Endodermal cell (in vitro differentiated cells): Measurements from ENCODE around the gene MRRF. TPM values are rescaled to one million over a fixed set of nuclear protein-coding genes. Genes with fewer than 3 reads are reported as not detected.
A peak's percentile ranks its signal among the peaks of the same experiment; 100 is the strongest.

Experiments used
- DNase-seq: peaks from one replicate; pipeline ENCODE4 v3.0.0-alpha.2; 2017
- H3K27ac ChIP-seq: 2 replicates; pipeline ENCODE4 v1.5.1; 2013; ENCODE audit warnings: mild to moderate bottlenecking, low read depth, low read length, moderate library complexity
- H3K27me3 ChIP-seq: 2 replicates; pipeline ENCODE4 v1.6.1; 2013; ENCODE audit warnings: mild to moderate bottlenecking, low read length, moderate library complexity; ENCODE audit not compliant: insufficient read depth, control insufficient read depth, poor library complexity, severe bottlenecking
- H3K36me3 ChIP-seq: 2 replicates; pipeline ENCODE4 v1.7.0; 2013; ENCODE audit warnings: mild to moderate bottlenecking, low read length, moderate library complexity; ENCODE audit not compliant: control insufficient read depth, insufficient read depth
- H3K4me1 ChIP-seq: one replicate; pipeline ENCODE4 v1.7.0; 2013; ENCODE audit warnings: low read length; ENCODE audit not compliant: control insufficient read depth, insufficient read depth
- H3K4me3 ChIP-seq: 2 replicates; pipeline ENCODE4 v1.5.1; 2013; ENCODE audit warnings: mild to moderate bottlenecking, low read length, moderate library complexity
- H3K9ac ChIP-seq: 2 replicates; pipeline ENCODE4 v1.6.1; 2013; ENCODE audit warnings: mild to moderate bottlenecking, low read length, moderate library complexity; ENCODE audit not compliant: poor library complexity, severe bottlenecking; ENCODE audit errors: extremely low read depth
- H3K9me3 ChIP-seq: 2 replicates; pipeline ENCODE4 v1.6.1; 2013; ENCODE audit warnings: mild to moderate bottlenecking, low read length, moderate library complexity; ENCODE audit not compliant: control insufficient read depth
- H3K27ac Mint-ChIP-seq: 2 replicates; pipeline ENCODE4 v1.8.0; 2020; ENCODE audit warnings: mixed read lengths
- H3K27me3 Mint-ChIP-seq: 2 replicates; pipeline ENCODE4 v1.8.0; 2021; ENCODE audit warnings: mild to moderate bottlenecking, mixed read lengths; ENCODE audit not compliant: insufficient read depth
- H3K36me3 Mint-ChIP-seq: 2 replicates; pipeline ENCODE4 v1.8.0; 2020; ENCODE audit warnings: low read depth, mixed read lengths
- H3K4me1 Mint-ChIP-seq: 2 replicates; pipeline ENCODE4 v1.8.0; 2020; ENCODE audit warnings: mixed read lengths
- H3K4me3 Mint-ChIP-seq: 2 replicates; pipeline ENCODE4 v1.8.0; 2020; ENCODE audit warnings: mild to moderate bottlenecking, moderate library complexity, mixed read lengths
- H3K9me3 Mint-ChIP-seq: 2 replicates; pipeline ENCODE4 v1.8.0; 2020; ENCODE audit warnings: mild to moderate bottlenecking, mixed read lengths
- WGBS, 2 experiments: methylation state at CpG; one replicate each; pipeline versions ENCODE4 v1.1.5 to v1.1.7; 2013; ENCODE audit warnings: missing lambda C conversion rate in 2 of 2, mixed read lengths in 1 of 2; ENCODE audit not compliant: insufficient coverage in 1 of 2, insufficient read length in 1 of 2; 5-methylcytosine and 5-hydroxymethylcytosine counted together
- total RNA-seq, 2 donors: library from RNA; stranded (reverse); fragmentation: NEBNext Ultra II Directional in 1 of 2; extraction: Animal tissue kit (Norgen Biotek cat#: 25700) in 1 of 2; gene quantifications; 2 replicates in 1 of 2; 3 replicates in 1 of 2; pipeline ENCODE4 v1.2.1, GENCODE V29; 2021
- TF ChIP-seq, protein P1 (sequence below): fragments of 200-600 bp; sonication (generic); conservative IDR thresholded peaks from 2 replicates; pipeline ENCODE4 v1.5.0; 2021; ENCODE audit warnings: antibody characterized with exemption, mild to moderate bottlenecking

MRRF gene
- total RNA-seq, 2 donors from 2014 or later = 25.8 to 27.6 TPM

DNA sequence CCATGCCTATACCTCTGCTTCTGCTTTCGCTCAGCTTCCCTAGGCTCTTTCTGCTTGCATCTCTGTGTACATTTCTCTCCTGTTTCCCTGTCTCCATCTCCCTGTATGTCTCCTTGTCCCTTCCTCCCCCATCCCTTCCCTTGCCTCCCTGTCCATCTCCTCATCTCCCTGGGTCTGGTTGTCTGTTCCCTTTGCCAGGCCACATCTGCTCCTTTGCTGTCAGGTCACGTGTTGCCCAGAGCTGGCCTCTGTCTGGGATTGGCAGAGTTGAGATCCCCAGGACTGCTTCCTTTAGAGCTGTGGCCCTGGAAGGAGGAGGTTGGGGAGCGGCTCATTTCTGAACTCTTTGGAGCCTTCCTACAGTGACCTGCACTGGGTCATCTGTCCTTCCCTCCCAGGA, 74.3 kb downstream of the MRRF start:
- no peaks in the 10 kb centered on the region for H3K36me3 ChIP-seq
- no peaks in the 10 kb centered on the region for H3K9me3 ChIP-seq
- Mint-ChIP-seq H3K27me3 (peaks cover 12% of the 10 kb centered on the region), H3K9me3 (no peaks in the 10 kb centered on the region), H3K27ac (no peak overlapping the region), H3K4me1 (peaks cover 10% of the 10 kb centered on the region), H3K4me3 (no peak overlapping the region), H3K36me3 (no peaks in the 10 kb centered on the region)
- no peak overlapping the region for H3K27ac ChIP-seq
- WGBS, 2 experiments = 80 to 86% methylated on average over 1 to 3 of the region's 3 CpGs
- TF ChIP-seq, protein P1, sequence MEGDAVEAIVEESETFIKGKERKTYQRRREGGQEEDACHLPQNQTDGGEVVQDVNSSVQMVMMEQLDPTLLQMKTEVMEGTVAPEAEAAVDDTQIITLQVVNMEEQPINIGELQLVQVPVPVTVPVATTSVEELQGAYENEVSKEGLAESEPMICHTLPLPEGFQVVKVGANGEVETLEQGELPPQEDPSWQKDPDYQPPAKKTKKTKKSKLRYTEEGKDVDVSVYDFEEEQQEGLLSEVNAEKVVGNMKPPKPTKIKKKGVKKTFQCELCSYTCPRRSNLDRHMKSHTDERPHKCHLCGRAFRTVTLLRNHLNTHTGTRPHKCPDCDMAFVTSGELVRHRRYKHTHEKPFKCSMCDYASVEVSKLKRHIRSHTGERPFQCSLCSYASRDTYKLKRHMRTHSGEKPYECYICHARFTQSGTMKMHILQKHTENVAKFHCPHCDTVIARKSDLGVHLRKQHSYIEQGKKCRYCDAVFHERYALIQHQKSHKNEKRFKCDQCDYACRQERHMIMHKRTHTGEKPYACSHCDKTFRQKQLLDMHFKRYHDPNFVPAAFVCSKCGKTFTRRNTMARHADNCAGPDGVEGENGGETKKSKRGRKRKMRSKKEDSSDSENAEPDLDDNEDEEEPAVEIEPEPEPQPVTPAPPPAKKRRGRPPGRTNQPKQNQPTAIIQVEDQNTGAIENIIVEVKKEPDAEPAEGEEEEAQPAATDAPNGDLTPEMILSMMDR = no peak
- DNase-seq = no peak
- H3K4me3 ChIP-seq = no peak overlapping the region
- H3K4me1 ChIP-seq = peaks cover 5% of the 10 kb centered on the region
- H3K9ac ChIP-seq = no peak overlapping the region
- no peaks in the 10 kb centered on the region for H3K27me3 ChIP-seq

DNA sequence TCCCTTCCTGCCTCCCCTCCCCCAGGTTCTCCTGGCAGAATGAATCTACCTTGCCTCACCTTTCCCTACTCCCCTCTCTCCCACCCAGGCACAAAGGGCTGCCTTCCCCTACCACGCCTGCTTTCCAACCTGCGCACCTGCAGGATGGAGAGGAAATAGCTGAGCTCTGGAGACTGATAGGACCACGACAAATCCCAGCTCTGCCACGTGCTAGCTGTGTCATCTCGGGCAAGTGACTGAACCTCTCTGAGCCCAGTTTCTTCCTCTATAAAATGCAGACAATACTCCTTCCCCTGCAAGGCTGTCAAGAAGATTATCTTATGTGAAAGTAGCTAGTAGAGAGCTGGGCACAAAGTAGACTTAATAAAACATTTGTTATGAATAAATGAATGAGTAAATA, 74.9 kb downstream of the MRRF start:
- no peaks in the 10 kb centered on the region for H3K36me3 ChIP-seq
- no peaks in the 10 kb centered on the region for H3K36me3 Mint-ChIP-seq
- H3K27me3 ChIP-seq = no peaks in the 10 kb centered on the region
- H3K27me3 Mint-ChIP-seq = peaks cover 12% of the 10 kb centered on the region
- H3K9me3 ChIP-seq = no peaks in the 10 kb centered on the region
- peaks cover 10% of the 10 kb centered on the region for H3K4me1 Mint-ChIP-seq
- no peaks in the 10 kb centered on the region for H3K9me3 Mint-ChIP-seq
- TF ChIP-seq, protein P1 = no peak
- H3K9ac ChIP-seq = no peak overlapping the region
- H3K4me3 ChIP-seq = no peak overlapping the region
- no peak overlapping the region for H3K27ac ChIP-seq
- no peak overlapping the region for H3K27ac Mint-ChIP-seq
- H3K4me3 Mint-ChIP-seq = no peak overlapping the region
- peak; percentile 39 for DNase-seq
- peaks cover 5% of the 10 kb centered on the region for H3K4me1 ChIP-seq
- 70 to 78% methylated on average over 2 to 5 of the region's 5 CpGs for WGBS, 2 experiments

DNA sequence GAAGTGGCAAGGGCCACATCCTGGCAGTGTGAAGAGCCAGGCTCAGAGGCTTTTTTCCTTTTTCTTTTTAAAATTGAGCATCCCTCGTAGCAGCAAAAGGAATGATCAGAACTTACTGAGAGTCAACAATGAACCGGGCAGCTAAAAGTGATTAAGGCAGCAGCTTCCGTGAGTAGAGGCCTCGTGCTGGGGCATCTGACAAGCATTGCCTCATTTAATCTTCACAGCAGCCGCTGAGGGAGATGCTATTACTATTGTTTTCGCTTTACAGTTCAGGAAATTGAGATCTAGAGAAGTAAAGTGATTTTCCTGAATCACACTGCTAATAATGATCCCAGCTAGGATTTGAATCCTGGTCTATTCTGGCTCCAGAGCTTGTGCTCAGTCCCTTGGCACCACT, 75.5 kb downstream of the MRRF start:
- H3K27me3 ChIP-seq = peaks cover 2% of the 10 kb centered on the region
- peaks cover 10% of the 10 kb centered on the region for H3K4me1 Mint-ChIP-seq
- no peaks in the 10 kb centered on the region for H3K36me3 Mint-ChIP-seq
- peaks cover 14% of the 10 kb centered on the region for H3K27me3 Mint-ChIP-seq
- no peak overlapping the region for H3K27ac ChIP-seq
- 81 to 83% methylated on average over 4 to 6 of the region's 6 CpGs for WGBS, 2 experiments
- no peaks in the 10 kb centered on the region for H3K36me3 ChIP-seq
- no peak overlapping the region for H3K4me3 Mint-ChIP-seq
- no peak overlapping the region for H3K4me3 ChIP-seq
- peaks cover 5% of the 10 kb centered on the region for H3K4me1 ChIP-seq
- H3K9me3 ChIP-seq = no peaks in the 10 kb centered on the region
- H3K9ac ChIP-seq = no peak overlapping the region
- no peak overlapping the region for H3K27ac Mint-ChIP-seq
- no peaks in the 10 kb centered on the region for H3K9me3 Mint-ChIP-seq
- DNase-seq = peak; percentile 17
- TF ChIP-seq, protein P1 = no peak
